ENCODE results near the gene AMN. TPM values are rescaled to one million over a fixed set of nuclear protein-coding genes. Genes with fewer than 3 reads are reported as not detected.

The AMN gene
- total and polyA plus RNA-seq, 7 experiments from 2014 or later, result 0.53 to 11.0 (median 3.8) TPM

DNA sequence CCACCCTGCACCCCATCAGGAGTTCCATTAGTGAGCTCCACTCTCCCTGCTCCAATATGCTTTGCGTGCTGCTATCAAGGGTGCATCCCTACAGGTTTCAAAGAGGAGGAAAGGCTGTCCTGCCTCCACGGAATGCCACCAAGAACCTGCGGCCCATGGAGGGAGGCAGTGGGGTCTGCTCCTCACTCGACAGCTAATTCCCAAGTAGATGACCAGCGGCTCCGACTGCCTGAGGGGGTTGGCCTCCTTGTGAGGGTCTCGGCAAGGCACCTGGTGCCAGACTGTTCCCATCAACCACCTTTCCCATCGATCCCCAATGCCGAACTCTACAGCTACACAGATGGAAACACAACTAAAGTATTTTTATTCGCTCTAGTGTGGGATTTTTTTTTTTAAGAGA, 36.0 kb downstream of the AMN start:
- Histone ChIP-seq H3K4me3 (ENCODE audit: low read length) (no peak overlapping the region), H3K4me1 (ENCODE audit: control insufficient read depth in 2 of 2, insufficient read depth in 2 of 2, low read length in 2 of 2) (no peaks in the 10 kb centered on the region), H3K27ac (ENCODE audit: low read depth, low read length) (no peak overlapping the region), H3K9me3 (ENCODE audit: control insufficient read depth in 2 of 3, low read length in 3 of 3) (no peaks in the 10 kb centered on the region), H3K27me3 (ENCODE audit: control insufficient read depth in 2 of 2, insufficient read depth in 2 of 2, low read length in 2 of 2) (no peaks in the 10 kb centered on the region), H3K36me3 (ENCODE audit: control insufficient read depth in 2 of 3, insufficient read depth in 3 of 3, low read length in 3 of 3) (no peaks in the 10 kb centered on the region)
- Mint-ChIP-seq H3K9me3 (no peaks in the 10 kb centered on the region), H3K4me1 (no peaks in the 10 kb centered on the region), H3K27me3 (no peaks in the 10 kb centered on the region), H3K36me3 (peaks cover 0 to 23% (median 0%) of the 10 kb centered on the region in 5 donors), H3K4me3 (no peak overlapping the region), H3K27ac (no peak overlapping the region)
- intact Hi-C loops (cut with micrococcal nuclease), result no loop called here
- CTCF ChIA-PET, result no interaction called here
- POLR2A ChIA-PET, result no interaction called here
- no peak for ATAC-seq
- no peak for DNase-seq

DNA sequence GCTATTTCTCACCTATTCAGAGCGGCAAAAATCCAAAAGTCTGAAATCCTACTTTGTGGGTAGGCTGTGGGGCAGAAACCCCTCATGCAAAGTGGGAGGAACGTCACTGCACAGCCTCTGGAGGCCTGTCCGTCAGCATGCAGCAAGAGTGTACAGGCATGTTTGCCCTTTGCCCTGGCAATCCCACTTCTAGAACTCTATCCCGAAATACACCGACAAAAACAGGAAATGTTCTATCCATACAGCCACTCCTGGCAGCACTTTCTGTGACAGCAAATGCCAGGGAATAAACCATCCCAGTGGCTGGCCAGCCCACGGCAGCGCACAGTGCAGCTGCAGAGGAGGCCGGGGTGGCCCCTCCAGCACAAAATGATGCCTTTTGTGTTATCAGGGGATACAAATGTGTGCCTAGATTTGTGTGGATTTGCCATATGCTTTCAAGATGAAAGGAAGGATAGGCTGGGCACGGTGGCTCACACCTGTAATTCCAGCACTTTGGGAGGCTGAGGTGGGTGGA, 39.7 kb downstream of the AMN start:
- H3K27ac Mint-ChIP-seq, result no peak overlapping the region
- no peaks in the 10 kb centered on the region for H3K27me3 ChIP-seq (ENCODE audit: control insufficient read depth in 2 of 2, insufficient read depth in 2 of 2, low read length in 2 of 2)

DNA sequence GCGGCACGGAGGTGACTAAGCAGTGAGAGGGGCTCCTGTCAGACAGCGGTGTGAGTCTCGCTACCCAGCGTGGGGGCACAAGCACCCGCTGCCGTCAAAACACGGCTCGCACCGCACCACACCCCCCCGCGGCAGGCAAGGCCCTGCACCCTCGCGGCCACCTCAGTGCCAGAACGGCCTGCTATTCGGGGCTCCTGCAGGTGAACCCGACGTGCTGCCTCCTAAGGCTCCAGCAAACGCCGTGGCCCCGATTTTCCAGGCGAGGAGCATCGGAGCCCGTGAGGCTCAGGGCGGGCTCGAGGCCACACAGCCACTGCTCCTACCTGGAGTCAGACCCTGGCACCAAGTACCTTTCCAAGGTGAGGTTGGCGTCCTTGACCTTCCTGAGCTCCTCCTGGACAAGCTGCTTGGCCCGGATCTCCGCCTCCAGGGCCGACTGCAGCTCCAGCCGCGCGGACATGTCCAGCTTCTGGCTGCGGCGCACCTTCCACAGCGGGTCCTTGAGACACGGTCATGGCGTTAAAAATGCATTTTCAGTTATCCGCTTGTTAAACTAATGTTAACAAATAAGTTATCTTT, 41.8 kb downstream of the AMN start:
- POLR2A ChIA-PET, result no interaction called here
- Histone ChIP-seq H3K4me3 (ENCODE audit: low read length) (no peak overlapping the region), H3K27ac (ENCODE audit: low read depth, low read length) (no peak overlapping the region), H3K4me1 (ENCODE audit: control insufficient read depth in 2 of 2, insufficient read depth in 2 of 2, low read length in 2 of 2) (no peaks in the 10 kb centered on the region), H3K9me3 (ENCODE audit: control insufficient read depth in 2 of 3, low read length in 3 of 3) (no peaks in the 10 kb centered on the region), H3K36me3 (ENCODE audit: control insufficient read depth in 2 of 3, insufficient read depth in 3 of 3, low read length in 3 of 3) (no peaks in the 10 kb centered on the region), H3K27me3 (ENCODE audit: control insufficient read depth in 2 of 2, insufficient read depth in 2 of 2, low read length in 2 of 2) (no peaks in the 10 kb centered on the region)
- no peak overlapping the region for H3K27ac Mint-ChIP-seq
- no peak for DNase-seq
- CTCF ChIA-PET, result no interaction called here
- H3K36me3 Mint-ChIP-seq, result peaks cover 0 to 26% (median 10%) of the 10 kb centered on the region in 5 donors
- intact Hi-C loops (cut with micrococcal nuclease), result no loop called here
- no peaks in the 10 kb centered on the region for H3K4me1 Mint-ChIP-seq
- no peaks in the 10 kb centered on the region for H3K9me3 Mint-ChIP-seq
- no peak overlapping the region for H3K4me3 Mint-ChIP-seq
- no peak for ATAC-seq
- H3K27me3 Mint-ChIP-seq, result no peaks in the 10 kb centered on the region

More for the DNA sequence above, 39.7 kb downstream of the AMN start:
- Histone ChIP-seq H3K4me3 (ENCODE audit: low read length) (no peak overlapping the region), H3K4me1 (ENCODE audit: control insufficient read depth in 2 of 2, insufficient read depth in 2 of 2, low read length in 2 of 2) (no peaks in the 10 kb centered on the region), H3K36me3 (ENCODE audit: control insufficient read depth in 2 of 3, insufficient read depth in 3 of 3, low read length in 3 of 3) (no peaks in the 10 kb centered on the region), H3K9me3 (ENCODE audit: control insufficient read depth in 2 of 3, low read length in 3 of 3) (no peaks in the 10 kb centered on the region), H3K27ac (ENCODE audit: low read depth, low read length) (no peak overlapping the region)
- CTCF ChIA-PET, result no interaction called here
- intact Hi-C loops (cut with micrococcal nuclease), result no loop called here
- no peaks in the 10 kb centered on the region for H3K9me3 Mint-ChIP-seq
- POLR2A ChIA-PET, result no interaction called here
- ATAC-seq, result no peak
- H3K36me3 Mint-ChIP-seq, result peaks cover 0 to 31% (median 3%) of the 10 kb centered on the region in 5 donors
- H3K27me3 Mint-ChIP-seq, result no peaks in the 10 kb centered on the region
- DNase-seq, result no peak
- no peaks in the 10 kb centered on the region for H3K4me1 Mint-ChIP-seq
- H3K4me3 Mint-ChIP-seq, result no peak overlapping the region

DNA sequence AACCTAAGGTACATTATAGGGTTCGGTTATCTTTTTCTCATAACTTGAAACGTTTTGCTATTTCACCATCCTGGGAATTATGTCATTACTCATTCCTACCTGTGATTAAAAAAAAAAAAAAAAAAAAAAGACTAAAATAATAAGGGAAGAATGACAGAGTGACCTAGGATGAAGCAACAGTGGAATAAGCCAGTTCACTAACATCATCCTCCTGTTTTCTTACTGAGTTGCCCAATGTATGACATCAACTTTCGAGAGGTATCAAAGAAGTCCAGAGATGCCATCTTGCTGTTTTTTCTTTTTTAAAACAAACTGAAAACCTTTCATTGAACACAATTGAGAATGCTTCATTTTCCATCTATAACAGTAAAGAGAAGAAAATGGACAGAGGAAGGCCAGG, 42.8 kb downstream of the AMN start:
- no peak overlapping the region for H3K27ac ChIP-seq (ENCODE audit: low read depth, low read length)
- ChIA-PET POLR2A (no interaction called here), CTCF (no interaction called here)
- no peaks in the 10 kb centered on the region for H3K4me1 Mint-ChIP-seq
- ATAC-seq (no peak), DNase-seq (no peak)
- H3K4me3 ChIP-seq (ENCODE audit: low read length), result no peak overlapping the region
- no peaks in the 10 kb centered on the region for H3K9me3 ChIP-seq (ENCODE audit: control insufficient read depth in 2 of 3, low read length in 3 of 3)
- intact Hi-C loops (cut with micrococcal nuclease), result no loop called here
- H3K9me3 Mint-ChIP-seq, result no peaks in the 10 kb centered on the region
- H3K27me3 ChIP-seq (ENCODE audit: control insufficient read depth in 2 of 2, insufficient read depth in 2 of 2, low read length in 2 of 2), result no peaks in the 10 kb centered on the region
- no peaks in the 10 kb centered on the region for H3K4me1 ChIP-seq (ENCODE audit: control insufficient read depth in 2 of 2, insufficient read depth in 2 of 2, low read length in 2 of 2)
- peaks cover 0 to 23% (median 6%) of the 10 kb centered on the region in 5 donors for H3K36me3 Mint-ChIP-seq
- no peak overlapping the region for H3K27ac Mint-ChIP-seq
- H3K27me3 Mint-ChIP-seq, result no peaks in the 10 kb centered on the region
- H3K4me3 Mint-ChIP-seq, result no peak overlapping the region
- no peaks in the 10 kb centered on the region for H3K36me3 ChIP-seq (ENCODE audit: control insufficient read depth in 2 of 3, insufficient read depth in 3 of 3, low read length in 3 of 3)

DNA sequence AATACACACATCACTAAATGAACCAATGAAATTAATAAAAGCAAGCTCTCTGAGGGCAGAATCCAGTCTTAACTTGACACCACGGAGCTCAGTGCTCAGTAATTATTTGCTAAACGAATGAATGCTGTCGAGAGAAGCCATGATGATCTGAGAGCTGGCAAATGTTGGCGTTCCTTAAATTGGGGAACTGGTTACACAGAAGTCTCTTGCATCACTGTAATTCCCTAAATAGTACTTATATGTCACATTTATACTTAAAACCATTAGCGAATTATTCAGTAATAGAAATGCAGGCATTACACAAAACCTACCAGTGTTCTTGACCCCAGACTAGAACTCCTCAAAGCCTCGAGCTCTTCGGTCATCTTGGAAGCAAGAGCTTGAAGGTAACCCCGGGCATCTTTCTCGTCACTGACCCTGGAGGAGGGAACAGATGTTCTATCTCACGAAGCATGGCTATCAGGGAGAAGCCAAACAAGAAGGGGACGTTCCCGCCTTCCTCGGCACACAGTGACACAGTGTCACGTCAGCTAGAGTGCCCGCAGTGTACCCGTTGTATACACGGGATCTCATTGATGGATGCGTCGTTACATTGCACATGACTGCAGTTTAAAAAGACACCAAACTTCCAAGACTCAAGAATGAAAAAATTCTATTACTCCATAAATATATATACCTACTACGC, 43.6 kb downstream of the AMN start:
- POLR2A ChIA-PET, result interaction anchor here (1.1 kb wide), 1 partner anchor 11 kb away, joined by 3 read pairs; no protein-coding TSS in a partner anchor
- no peak overlapping the region for H3K4me3 Mint-ChIP-seq
- no peak for ATAC-seq
- peaks cover 0 to 23% (median 6%) of the 10 kb centered on the region in 5 donors for H3K36me3 Mint-ChIP-seq
- H3K27ac ChIP-seq (ENCODE audit: low read depth, low read length), result no peak overlapping the region
- CTCF ChIA-PET, result no interaction called here
- no peaks in the 10 kb centered on the region for H3K4me1 Mint-ChIP-seq
- no peaks in the 10 kb centered on the region for H3K27me3 ChIP-seq (ENCODE audit: control insufficient read depth in 2 of 2, insufficient read depth in 2 of 2, low read length in 2 of 2)
- no peaks in the 10 kb centered on the region for H3K36me3 ChIP-seq (ENCODE audit: control insufficient read depth in 2 of 3, insufficient read depth in 3 of 3, low read length in 3 of 3)
- H3K4me1 ChIP-seq (ENCODE audit: control insufficient read depth in 2 of 2, insufficient read depth in 2 of 2, low read length in 2 of 2), result no peaks in the 10 kb centered on the region
- no peak overlapping the region for H3K4me3 ChIP-seq (ENCODE audit: low read length)
- no peaks in the 10 kb centered on the region for H3K27me3 Mint-ChIP-seq
- H3K9me3 Mint-ChIP-seq, result no peaks in the 10 kb centered on the region
- no peak overlapping the region for H3K27ac Mint-ChIP-seq
- intact Hi-C loops (cut with micrococcal nuclease), result no loop called here
- no peaks in the 10 kb centered on the region for H3K9me3 ChIP-seq (ENCODE audit: control insufficient read depth in 2 of 3, low read length in 3 of 3)
- DNase-seq, result no peak

DNA sequence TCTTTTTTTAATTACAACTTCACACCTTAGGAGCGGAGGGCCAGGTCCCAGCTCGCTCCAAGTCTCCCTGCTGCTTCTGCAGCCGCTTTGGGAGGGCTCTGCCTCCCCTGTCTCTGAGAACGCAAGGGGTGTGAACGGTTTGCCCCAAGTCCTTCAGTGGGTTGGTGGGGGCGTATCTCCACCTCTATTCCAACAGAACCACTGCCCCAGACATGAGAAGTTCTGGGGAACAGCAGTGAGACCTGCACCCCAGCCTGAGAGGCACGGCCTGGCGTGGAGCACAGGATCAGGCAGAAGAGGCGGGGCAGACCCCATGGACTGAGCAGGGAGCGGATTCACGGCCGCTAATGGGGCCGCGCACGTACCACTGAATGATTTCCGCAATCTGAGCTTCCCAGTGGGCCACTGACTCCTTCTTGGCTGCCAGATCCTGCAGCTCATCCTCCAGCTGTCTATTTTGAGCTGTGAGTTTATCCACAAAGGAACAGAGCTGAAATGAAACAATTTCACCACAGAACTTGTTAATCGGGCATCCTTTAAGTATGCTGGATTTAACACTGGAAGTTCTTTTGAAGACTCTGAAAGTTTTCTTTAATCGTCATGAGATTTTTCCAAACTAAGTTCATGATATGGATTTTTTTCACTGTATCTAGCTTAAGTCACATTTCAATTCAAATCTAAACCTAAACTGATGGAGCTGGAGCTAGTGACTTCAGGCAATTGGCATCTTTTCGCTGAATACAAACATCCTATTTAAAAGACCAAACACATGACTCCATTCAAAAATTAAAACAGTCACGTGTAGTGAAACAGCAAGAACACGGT, 44.4 kb downstream of the AMN start:
- peaks cover 0 to 30% (median 11%) of the 10 kb centered on the region in 5 donors for H3K36me3 Mint-ChIP-seq
- no peak overlapping the region for H3K27ac ChIP-seq (ENCODE audit: low read depth, low read length)
- no peak overlapping the region for H3K4me3 Mint-ChIP-seq
- DNase-seq (no peak), ATAC-seq (no peak)
- H3K27me3 ChIP-seq (ENCODE audit: control insufficient read depth in 2 of 2, insufficient read depth in 2 of 2, low read length in 2 of 2), result no peaks in the 10 kb centered on the region
- intact Hi-C loops (cut with micrococcal nuclease), result no loop called here
- H3K4me1 ChIP-seq (ENCODE audit: control insufficient read depth in 2 of 2, insufficient read depth in 2 of 2, low read length in 2 of 2), result no peaks in the 10 kb centered on the region
- H3K4me1 Mint-ChIP-seq, result no peaks in the 10 kb centered on the region
- no peaks in the 10 kb centered on the region for H3K9me3 ChIP-seq (ENCODE audit: control insufficient read depth in 2 of 3, low read length in 3 of 3)
- no peak overlapping the region for H3K4me3 ChIP-seq (ENCODE audit: low read length)
- no peaks in the 10 kb centered on the region for H3K9me3 Mint-ChIP-seq
- no peaks in the 10 kb centered on the region for H3K36me3 ChIP-seq (ENCODE audit: control insufficient read depth in 2 of 3, insufficient read depth in 3 of 3, low read length in 3 of 3)
- no peaks in the 10 kb centered on the region for H3K27me3 Mint-ChIP-seq
- POLR2A ChIA-PET, result interaction anchor here (1.1 kb wide), 1 partner anchor 10 kb away, joined by 3 read pairs; no protein-coding TSS in a partner anchor
- CTCF ChIA-PET, result no interaction called here
- H3K27ac Mint-ChIP-seq, result no peak overlapping the region
